HG02938 (cell line): ENCODE results near the gene APOL6.
"Not testable (repeated sequence)": the region's sequence is repeated elsewhere in the genome, so short reads cannot be mapped to it uniquely, and the experiment has no call there.

ENCODE experiments used
- ATAC-seq: cut with Tn5 transposase; IDR thresholded peaks from one replicate; pipeline ENCODE4 v1.9.1; 2021; ENCODE audit warnings: mild to moderate bottlenecking, moderate library complexity; ENCODE audit not compliant: unreplicated experiment

APOL6 gene

GRCh38 chr22:35674335-35674734, 26.1 kb downstream of the APOL6 start:
- no peak for ATAC-seq

DNA sequence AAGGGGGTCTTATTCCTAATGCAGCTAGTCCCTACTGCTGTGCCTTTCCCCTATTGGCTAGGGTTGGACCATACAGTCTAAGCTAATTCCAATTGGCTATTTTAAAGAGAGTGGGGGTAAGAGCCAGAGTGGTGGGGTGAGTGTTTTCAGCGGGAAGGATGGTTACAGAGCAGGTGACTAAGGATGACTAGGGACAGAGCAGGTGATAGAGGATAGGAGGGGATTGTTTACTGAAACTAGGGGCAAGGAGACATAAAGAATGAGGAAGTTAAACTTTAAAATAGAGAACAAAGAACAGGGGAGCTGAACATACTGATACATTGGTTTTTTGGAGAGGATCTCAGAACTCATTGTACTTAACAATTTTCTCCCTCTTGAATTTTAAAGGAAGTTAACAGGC, 27.8 kb downstream of the APOL6 start:
- ATAC-seq = not testable (repeated sequence)

DNA sequence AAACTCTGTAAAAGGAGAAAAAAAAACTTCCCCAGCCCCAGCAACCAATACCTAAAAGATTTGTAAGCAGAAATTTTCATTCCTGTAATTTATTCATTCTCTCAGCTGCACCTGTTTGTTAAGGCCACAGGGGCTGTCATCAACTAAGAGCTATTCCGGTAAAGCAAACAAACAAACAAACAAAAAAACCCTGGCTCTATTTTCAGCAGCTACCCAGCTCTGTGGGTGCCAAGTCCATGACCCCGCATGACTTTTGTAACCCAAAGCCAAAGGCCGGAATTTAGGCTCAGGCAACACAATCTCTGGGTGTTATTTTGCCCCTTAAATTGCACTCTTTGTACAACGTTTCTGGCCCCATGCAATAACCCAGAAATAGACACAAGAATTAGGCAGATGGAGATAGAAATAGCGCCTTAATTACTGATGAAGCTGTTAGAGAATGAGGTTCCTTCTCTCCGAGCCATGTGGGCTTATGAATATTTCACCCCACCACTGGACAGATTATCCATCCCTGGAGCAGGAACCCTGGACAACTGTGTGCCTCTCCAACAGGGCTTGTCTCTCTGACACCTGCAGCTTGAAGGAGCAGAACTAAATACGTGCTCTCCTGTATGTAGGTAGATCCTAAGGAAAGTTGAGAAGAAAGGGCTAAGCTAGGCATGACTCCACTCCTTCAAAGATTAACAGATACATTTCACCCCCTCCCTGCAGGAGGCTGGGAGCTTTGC, 29.4 kb downstream of the APOL6 start:
- ATAC-seq = no peak

DNA sequence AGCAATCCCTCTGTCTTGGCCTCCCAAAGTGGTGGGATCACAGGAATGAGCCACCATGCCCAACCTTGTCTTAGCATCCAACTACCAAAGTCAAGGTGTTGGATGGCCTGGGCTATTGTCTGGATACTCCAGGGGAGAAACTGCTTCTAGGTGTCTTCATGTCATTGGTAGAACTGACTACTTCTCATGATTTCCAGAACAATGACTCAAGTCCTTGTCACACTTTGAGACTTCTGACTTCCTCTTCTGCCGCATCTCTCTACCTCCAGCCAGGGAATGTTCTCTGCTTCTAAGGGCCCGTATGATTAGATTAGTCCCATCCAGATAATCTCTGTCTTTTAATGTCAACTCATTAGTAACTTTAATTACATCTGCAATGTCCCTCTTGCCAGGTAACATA, 30.6 kb downstream of the APOL6 start:
- no peak for ATAC-seq

DNA sequence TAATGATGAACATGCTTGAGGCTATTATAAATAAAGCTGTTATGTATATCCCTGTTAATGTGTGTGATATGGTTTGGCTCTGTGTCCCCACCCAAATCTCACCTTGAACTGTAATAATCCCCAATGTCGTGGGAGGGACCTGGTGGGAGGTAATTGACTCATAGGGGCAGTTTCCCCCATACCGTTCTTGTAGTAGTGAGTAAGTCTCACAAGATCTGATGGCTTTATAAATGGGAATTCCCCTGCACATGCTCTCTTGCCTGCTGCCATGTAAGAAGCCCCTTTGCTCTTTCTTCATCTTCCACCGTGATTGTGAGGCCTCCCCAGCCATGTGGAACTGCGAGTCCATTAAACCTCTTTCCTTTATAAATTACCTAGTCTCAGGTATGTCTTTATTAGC, 31.2 kb downstream of the APOL6 start:
- not testable (repeated sequence) for ATAC-seq

GRCh38 chr22:35681454-35682052, 33.3 kb downstream of the APOL6 start:
- no peak for ATAC-seq

DNA sequence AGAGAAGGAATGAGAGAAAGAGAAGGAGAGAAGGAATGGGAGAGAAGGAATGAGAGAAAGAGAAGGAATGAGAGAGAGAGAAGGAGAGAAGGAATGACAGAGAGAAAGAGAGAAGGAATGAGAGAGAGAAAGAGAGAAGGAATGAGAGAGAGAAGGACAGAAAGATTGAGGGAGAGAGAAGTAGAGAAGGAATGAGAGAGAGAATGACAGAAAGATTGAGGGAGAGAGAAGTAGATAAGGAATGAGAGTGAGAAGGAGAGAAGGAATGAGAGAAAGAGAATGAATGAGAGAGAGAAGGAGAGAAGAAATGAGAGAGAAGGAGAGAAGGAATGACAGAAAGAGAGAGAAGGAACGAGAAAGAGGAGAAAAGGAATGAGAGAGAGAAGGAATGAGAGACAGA, 35.3 kb downstream of the APOL6 start:
- ATAC-seq = no peak

GRCh38 chr22:35684270-35684700, 36.0 kb downstream of the APOL6 start:
- no peak for ATAC-seq

- ATAC-seq = no peak
Measured at GRCh38 chr22:35684732-35685131, 36.5 kb downstream of the APOL6 start.

DNA sequence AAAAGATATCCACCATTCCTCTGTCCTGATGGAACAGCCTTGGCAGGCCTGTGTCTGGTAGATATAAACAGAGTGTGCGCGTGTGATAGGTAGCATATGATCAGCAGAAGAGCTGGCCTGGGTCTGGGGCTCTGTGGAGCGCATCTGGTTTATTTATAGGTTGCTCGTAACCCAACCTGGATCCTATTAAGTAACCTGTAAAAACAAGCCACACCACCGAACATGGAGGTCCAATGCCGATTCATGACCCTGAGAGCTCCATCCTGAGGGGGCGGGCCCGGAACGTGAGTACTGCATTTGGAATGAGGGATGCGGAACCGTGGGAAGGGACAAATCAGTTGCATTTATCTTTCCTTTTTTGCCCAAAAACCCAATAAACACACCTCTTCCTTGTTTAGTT, 37.5 kb downstream of the APOL6 start:
- no peak for ATAC-seq

- no peak for ATAC-seq
Measured at GRCh38 chr22:35686298-35686697, 38.1 kb downstream of the APOL6 start.

DNA sequence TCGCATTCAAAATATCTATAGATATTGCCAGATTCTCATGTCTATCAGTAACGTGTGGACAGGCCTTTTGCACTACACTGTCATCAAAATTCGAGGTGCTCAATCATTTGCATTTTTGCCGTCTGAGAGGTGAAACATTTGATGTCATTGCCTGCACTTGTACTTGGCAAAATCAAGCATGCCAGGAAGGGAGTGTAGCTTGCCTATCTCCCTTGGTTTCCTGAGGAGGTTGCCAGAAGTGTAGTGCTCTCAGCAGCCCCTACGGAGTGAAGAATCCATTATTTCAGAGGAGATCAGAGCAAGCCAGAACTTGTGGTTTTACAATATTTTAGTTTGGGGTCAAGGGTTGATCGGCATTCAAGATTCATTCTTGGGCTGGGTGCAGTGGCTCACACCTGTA, 39.2 kb downstream of the APOL6 start:
- ATAC-seq = no peak

DNA sequence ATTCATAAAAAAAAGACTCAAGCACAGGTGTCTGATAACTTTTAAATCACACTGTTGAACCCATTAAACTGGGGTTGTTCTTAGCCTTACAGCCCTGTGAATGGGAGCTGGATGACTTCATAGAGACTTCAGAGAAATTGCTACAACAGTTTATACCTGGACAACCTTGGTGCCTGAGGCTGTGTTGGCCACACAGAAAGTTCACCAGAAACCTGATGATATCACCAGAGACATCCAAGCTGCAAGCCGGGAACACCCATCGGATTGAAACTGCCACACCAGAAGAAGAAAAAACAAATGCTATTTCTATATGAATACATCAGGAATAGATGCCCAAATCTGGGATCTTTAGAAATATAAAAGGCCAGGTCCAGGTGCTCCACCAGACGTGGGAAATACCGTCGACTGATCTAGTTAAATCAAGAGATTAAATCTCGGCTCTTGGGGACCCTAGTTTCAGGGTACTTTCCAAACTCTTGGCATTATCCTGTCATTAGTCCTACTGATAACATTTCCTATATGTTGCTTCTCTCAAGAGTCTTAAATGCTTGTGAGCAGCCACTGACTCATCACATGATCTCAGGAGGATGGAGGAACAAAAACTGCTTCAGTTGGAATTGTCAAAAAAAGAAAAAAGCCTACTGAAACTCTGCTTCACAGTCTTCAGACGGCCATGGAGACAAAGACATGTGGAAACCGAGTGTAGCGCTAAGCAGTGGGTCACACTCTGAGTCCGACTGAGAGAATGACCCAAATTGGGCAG, 40.8 kb downstream of the APOL6 start:
- ATAC-seq = no peak

GRCh38 chr22:35690001-35690400, 41.8 kb downstream of the APOL6 start:
- no peak for ATAC-seq

DNA sequence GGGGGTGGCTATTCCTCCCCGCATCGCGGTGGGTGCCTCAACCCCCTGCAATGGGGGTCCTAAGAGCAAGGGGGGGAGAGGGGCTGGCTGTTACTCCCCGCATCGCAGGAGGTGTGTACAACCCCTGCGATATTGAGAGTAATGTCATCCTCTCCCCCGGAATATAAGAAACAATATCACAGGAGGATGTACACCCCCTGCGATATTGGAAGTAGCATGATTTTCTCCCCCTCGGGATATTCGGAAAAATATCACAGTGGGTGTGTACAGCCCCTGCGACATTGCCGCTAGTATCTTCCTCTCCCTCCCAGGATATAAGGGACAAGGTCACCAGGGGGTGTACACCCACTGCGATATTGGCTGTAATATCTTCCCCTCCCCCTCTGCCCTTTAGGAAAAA, 47.0 kb downstream of the APOL6 start:
- no peak for ATAC-seq

DNA sequence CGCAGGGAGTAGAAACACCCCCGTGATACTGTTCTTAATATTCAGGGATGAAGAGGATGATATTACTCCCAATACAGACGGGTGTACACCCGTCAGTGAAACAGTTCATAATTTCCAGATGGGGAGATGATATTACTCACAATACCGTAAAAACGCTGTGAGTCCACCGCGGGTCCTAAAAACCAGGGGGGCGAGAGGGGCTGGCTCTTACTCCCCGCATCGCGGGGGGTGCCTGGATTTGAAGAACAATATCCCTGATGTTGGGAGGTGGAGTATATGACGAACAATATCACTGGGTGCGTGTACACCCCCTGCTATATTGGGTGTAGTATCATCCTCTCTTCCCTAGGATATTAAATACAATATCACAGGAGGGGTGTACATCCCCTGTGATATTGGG, 48.9 kb downstream of the APOL6 start:
- ATAC-seq = no peak

DNA sequence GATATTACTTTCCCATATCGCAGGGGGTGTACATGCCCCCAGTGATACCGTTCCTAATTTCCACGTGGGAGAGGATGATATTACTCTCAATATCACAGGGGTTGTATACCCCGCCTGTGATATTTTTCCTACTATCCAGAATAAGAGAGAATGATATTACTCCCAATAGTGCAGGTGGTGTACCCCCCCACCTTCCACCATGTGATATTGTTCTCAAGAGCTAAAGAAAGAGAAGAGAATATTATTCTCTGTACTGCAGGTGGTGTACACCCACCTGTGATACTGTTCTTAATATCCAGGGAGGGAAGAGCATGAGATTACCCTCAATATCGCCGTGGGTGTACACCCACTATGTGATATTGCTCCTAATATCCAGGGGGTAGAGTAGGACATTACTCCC, 51.6 kb downstream of the APOL6 start:
- ATAC-seq = not testable (repeated sequence)

- no peak for ATAC-seq
Measured at GRCh38 chr22:35703861-35704584, 55.8 kb downstream of the APOL6 start.

DNA sequence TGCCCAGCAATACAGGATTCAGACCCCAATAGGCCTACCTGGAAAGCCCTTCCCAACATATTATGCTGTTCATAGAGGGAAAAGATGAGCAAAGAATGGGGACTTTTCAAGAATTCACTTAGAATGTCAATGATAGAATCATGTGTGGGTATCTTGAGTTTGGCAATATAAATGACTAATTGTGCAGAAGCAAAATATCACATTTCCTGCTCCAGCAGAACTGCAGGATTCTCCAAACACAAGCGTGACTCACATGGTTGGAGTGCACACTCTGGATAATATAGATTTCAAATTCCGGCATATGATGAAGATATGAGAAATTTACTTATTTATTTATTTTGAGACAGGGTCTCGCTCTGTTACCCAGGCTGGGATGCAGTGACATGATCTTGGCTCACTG, 56.9 kb downstream of the APOL6 start:
- ATAC-seq = no peak

GRCh38 chr22:35708453-35708852, 60.2 kb downstream of the APOL6 start:
- no peak for ATAC-seq

DNA sequence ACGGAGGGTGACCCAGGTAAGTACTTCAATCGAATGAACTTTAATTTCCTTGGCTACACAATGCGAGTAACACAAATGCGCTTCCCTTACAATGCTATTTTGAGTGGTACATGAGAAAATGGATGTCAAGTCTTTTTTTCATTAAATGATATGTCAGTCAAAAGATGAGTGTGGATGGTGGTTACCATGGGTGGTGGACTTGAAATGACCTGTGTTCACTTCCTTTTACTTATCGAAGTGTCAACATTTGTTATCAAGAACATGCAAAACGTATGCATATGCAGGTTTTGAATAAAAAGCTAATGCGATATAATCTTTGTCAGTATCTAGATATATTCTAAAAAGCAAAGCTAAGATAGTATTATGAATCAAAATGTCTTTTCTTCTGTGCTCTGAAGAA, 60.7 kb downstream of the APOL6 start:
- no peak for ATAC-seq
